ENCODE results near the gene TMEM238L.

The TMEM238L gene

DNA sequence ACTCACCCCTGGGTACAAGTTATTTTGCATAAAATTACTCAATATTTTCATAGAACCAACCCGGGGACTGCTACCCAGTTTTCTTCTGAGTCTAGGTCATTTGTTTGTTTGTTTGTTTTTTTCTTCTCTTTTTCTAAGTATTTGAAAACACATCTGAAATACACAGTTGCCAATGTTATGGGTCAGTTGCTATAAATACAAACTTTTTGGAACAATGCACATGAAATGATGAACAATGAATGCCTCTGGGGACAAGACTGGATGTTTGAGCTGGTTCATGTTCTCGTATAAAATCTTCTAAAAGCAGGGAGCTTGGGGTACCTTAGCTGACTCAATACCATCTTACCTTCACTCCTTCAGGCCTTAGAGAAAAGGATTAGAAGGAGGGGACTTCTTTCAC is 30.5 kb downstream of the TMEM238L start:
- DNase-seq (ENCODE audit: low spot score): no peak

DNA sequence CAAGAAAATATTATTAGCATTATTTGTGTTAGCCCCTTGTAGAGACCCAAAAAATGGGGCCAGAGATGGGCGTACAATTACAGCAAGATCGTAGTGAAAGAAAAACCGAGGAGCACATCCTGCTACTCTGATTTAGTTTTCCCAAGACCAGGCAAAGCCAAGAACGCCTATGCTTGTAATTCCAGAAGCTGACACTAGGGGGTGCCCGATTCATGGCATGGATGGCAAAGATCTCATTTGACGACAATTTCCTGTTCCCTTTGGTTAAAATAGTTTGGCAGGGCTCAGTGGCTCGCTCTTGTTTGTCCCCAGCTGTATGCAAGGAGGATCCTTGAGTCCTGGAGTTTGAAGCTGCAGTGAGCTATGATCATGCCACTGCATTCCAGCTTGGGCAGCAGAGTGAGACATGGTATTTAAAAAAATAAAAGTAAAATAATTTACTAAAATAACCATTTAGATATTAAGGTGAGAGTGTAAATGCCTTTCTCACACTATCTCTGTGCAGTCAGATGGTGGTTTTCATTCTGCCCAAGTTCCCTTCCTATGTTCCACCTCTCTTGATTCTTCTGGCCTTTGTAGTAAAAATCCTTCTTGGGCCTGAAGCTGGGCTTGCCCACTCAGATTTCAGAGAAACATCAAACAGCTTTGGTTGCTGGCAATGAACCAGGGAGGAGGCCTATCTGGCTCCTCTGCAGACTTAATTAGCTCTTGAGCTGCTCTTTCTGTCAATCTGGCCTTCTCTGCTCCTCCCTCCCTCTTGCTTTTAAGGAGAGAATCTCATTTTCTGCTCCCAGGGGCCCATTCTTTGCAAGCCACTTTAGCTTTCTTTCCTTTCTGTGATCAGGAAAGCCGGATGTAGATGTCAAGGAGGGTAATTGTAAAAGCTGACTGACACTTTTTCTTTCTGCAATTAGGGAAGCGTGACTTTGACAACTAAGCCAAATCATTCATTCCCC is 31.2 kb downstream of the TMEM238L start:
- no peak for DNase-seq (ENCODE audit: low spot score)

DNA sequence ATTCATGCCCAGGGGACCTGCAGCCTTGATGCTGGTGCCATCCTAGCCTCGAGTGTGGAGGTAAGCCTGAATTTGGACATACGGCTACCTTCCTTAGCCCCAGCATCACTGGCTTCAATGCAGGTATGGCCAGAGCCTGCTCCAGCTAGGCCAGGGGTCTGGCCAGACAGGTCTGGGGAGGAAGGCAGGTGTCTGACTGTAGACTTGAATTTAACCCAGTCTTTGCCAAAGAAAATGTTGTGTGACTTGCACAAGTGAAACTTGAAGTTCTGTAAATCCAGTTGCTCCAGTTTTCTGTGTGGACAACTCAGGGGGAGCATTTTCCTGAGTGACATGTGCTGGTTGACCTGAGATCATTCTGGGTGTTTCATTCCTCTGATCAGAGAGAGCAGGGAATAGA is 32.8 kb downstream of the TMEM238L start:
- DNase-seq (ENCODE audit: low spot score): no peak

DNA sequence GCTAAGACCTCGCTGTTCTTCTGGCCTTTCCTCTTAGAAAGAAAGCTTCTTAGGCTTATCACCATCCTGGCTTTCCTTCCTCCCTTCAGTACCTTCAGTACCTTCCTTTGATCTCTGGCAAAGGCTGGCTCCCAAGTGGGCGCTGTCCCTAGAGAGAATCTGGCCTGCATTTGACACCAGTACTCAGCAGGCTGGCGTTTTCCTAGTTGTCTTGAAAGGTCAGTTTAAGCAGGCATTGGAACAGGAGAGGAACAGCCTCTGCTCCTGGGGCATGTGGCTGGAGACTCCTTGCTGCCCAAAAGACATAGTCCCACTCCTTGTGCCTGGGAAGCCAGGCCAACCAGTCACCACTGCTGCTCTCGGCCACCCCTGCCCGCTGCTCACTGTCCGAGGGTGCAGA is 34.1 kb downstream of the TMEM238L start:
- no peak for DNase-seq (ENCODE audit: low spot score)

DNA sequence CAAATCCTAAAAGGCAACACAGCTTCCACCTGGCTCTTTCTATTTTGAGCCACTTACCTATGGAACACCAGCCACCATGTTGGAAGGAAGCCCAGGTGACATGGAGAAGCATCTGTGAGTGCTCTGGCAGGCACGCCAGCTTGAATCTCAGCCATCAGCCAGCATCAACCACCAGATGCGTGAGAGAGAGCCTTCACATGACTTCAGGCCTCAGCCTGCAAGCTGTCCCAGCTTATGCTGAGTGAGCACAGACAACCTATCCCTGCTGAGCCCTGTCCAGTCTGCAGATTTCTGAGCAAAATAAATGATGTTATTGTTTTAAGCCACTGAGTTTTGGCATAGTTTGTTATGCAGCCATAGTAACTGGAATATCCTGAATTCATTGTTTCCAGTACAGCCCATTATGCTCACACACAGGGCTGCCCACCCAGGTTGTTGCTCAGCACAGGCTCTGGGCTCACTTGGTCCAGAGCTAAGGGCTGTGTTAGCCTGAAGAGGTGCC is 35.1 kb downstream of the TMEM238L start:
- DNase-seq (ENCODE audit: low spot score): no peak

DNA sequence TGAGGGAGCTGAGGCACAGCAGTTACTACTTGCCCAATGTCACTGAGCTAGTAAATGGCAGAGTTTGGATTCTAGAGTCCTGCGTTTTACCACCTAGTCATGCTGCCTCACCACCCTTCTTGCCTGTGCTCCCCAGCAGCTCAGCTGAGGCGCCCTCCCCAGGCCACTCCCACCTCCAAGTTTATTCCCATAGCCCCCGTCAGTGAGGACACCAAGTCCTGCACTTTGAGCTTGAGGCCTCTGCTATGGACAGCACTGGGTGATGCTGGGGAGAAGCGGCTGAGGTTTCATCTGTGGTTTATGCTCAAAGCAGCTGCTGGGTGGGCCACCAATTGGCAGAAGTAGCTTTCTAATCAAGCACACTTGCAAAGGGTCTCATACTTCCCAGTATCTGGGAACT is 36.7 kb downstream of the TMEM238L start:
- DNase-seq (ENCODE audit: low spot score): no peak

DNA sequence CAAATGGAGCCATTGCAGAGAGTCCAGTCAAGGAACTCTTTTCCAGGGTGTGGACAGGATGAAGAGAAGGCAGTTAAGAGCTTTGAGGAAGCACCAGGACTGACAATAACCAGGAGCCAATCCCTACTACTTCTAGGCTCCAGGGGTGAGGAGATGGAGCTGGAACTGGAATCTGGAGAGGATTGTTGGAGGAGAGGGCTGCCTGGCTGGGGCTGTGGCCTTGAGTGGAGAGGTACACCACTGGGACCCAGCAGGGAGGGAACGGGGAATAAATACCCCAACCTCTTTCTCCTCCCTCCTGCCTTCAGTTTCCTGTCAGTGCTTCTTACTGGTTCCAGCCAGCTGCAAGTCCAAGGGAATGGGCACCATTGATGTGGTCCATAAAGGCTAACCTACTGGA is 41.9 kb downstream of the TMEM238L start:
- no peak for DNase-seq (ENCODE audit: low spot score)

DNA sequence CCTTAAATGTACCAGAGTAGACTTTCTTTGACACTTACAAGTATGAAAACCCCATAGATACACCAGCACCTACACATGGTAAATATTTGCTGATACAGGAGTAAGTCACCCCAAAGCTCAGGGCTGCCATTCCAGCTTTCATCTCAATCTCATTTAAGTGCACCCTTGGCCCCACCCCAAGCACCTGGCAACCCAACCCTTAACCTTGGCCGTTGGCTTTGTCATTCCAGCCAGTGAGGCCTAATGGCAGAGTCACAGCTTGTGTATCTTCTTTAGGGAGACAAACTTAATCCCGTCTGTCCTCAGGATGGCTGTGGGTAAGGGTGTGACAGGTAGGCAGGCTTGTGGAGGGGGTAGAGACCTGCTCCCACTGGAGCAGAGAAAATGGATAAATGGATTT is 42.6 kb downstream of the TMEM238L start:
- no peak for DNase-seq (ENCODE audit: low spot score)

DNA sequence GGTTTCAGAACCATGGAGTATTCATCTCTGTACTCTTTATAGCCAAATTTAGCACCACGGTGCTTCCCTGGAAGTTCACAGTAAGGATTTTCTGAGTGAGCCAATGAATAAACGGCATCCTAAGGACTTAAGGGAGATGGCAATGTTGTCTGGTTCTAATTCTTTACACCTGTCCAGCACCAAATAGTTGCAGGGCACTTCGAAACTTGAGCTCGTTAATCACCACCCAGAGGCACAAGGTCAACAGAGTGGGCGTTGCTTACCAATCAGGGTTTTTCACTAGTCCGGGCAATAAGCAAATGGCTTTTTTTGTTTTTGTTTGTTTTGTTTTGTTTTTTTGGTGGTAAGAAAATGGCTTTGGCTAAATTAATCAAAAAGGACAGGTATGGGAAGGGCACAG is 45.8 kb downstream of the TMEM238L start:
- no peak for DNase-seq (ENCODE audit: low spot score)

DNA sequence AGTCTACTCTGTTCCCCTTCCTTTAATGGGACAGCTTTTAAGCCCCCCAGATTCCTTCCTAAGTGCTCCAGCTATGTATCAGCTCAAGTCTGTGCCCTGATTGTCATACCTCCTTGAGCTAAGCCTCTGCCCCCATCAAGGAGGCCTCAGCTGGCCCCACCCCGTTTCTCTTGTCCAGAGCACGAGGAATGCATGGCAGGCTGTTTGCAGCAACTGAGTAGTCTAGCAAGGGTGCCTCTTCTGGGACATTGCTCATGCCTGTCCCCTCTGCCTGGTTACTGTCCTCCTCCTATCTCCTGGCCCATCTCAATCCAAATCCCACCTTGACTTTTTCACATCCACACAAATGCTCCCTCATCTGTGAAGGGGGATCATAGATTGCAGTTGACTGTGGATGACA is 46.3 kb downstream of the TMEM238L start:
- DNase-seq (ENCODE audit: low spot score): no peak

DNA sequence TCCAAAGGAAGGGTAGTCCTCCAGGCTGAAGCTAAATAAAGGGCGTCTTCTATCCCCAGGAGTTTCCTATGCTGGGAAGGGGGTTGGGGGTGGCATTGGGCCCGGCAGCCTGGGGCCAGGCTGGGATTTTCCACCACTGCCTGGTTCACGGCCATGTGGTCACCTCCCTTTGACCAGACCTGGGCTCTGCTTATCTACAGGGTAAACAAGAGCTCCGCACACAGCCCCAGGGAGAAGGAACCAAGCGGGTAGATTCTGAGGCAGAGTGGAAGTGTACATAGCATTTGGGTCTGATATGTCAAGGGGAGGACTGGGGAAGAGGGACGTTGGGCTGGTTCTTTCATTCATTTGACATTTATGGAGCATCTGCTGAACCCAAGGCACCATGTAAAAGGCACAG is 46.8 kb downstream of the TMEM238L start:
- DNase-seq (ENCODE audit: low spot score): no peak

DNA sequence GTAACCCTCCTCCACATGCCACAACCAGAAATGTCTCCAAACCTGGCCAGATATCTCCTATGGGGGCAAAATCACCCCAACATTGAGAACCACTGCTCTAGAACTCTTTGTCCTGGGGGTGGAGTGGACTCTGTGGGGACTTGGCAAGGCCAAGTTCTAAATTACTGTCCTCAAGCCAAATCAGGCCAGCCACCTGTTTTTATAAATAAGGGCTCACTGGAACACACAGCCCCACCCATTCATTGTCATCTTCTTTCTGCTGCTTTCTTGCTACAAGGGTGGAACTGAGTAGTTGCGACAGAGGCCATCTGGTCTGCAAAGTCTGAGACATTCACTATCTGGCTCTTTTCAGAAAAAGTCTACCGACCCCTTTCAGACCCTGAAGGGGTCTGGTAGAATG is 47.3 kb downstream of the TMEM238L start:
- DNase-seq (ENCODE audit: low spot score): no peak

DNA sequence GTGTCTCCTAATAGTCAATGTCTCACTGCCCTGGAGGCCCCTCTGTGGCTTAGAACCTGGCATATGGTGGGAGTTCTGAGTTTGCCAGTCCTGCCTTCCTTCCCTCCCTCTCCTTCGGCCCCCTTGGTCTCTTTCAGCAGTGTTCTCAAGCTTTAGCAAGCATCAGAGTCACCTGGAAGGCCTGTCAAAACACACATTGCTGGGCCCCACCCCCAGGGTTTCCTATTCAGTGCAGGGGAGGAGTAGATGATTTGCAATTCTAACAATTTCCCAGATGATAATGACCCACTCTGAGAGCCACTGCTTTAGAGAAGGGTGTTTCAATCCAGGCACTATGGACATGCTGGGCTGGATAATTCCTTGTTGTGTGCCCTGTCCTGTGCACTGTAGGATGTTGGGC is 47.7 kb downstream of the TMEM238L start:
- DNase-seq (ENCODE audit: low spot score): no peak

DNA sequence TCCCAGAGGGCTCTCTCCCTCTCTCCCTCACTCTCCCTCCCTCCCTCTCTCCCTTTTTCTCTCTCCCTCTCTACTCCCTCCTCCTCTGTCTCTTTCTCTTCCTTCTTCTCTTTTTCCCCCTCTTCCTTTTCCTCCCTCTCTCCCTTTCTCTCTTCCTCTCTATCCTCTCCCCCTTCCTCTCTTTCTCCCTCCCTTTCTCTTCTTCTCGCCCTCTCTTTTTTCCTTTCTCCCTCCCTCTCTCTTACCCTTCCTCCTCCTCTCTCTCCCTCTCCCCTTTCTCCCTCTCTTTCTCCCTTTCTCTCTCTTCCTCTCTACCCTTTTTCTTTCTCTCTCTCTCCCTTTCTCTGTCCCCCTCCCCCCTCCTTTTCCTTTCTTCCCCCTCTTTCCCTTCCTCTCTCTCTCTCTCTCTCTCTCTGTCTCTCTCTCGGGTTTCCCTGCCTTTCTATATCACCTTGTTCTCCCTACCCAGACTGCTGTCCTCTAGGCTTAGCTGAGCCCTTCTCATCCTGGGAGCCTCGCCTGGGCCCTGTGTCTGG is 48.2 kb downstream of the TMEM238L start:
- DNase-seq (ENCODE audit: low spot score): no peak

DNA sequence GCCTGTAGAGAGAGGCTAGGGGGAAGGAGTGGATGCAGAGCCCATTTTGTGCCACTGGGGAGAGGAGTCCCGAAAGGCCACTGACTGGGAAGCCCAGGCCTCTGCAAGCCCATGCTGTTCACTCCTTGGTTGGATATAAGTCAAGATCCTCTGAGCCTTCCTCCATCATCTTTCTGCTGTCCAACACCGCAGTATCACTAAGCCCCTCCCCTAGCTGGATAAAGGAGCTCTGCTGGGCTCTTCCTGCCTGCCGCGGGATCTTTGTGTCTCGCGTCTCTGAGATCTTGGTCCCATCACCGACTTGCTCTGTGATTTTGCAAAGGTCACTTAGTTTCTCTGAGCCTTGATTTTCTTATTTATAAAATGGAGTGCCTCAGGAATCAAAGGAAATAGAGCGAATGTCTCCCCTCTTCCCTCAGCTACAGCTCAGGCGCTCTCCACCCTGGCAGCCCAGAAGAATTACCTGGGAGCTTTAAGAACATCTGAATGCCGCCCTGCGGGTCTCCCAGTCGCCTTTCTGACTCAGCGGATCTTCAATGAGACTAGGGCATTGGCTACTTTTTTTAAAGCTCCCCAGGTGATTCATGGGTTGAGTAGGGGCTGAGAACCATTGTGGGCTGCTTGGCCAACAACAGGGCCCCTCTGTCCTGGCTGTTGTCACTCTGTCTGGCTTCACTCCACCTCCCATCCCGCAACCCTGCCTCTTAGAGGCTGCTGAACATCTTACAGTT is 48.9 kb downstream of the TMEM238L start:
- no peak for DNase-seq (ENCODE audit: low spot score)

DNA sequence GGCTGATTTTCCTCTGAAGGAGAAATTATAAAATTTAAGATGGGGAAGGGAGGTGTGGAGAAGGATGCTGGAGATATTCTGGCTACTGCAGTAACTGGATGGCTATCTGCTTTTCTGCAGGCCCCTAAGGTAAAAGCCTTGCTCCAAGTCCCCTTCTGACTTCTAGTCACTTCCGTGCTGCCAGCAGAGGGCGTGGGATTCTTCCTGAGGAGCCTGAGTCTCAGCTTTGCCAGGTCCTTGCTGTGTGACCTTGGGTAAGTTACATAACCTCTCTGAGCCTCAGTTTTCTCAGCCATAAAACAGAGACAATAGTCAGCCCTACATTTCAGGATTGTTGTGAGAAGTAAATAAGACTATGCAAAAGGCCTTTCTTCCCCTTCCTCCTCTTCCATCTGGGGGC is 49.8 kb downstream of the TMEM238L start:
- peak; percentile 36 for DNase-seq (ENCODE audit: low spot score)

DNA sequence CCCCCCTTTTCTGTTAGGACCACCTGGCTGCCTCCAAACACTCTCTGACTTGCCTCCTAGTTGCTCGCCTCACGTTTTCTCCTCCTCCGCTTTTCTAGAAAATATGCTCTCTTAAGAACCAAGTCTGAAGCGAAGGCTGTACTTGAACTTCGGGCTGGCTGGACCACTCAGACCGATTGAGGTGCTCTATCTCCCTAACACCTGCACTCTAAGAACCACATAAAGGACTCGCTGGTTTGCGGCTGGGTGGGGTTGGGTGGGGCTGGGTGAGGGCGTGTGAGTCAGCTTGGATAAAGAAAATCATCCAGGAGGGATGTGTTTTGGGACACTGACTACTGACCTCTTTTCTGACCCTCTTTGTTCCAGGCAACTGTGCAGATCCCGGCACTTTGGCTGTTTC is 51.2 kb downstream of the TMEM238L start:
- DNase-seq (ENCODE audit: low spot score): no peak

DNA sequence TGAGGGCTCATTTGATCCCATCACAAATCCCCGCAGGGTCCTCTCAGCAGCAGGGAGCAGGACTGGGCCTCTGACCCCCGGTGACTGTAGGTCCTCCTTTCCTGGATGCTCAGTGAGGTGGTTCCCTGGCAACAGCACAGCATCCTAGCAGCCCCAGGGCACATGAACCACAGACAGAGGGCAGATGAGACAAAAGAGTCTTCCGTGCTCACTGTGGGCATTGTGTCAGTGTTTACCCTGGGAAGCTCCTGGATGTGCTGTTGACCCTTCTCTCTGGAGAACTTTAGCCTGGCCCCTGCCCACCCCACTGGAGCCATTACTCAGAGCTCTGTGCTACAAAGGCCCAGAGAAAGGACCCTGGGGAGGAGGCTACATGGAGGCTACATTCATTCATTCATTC is 52.3 kb downstream of the TMEM238L start:
- no peak for DNase-seq (ENCODE audit: low spot score)

DNA sequence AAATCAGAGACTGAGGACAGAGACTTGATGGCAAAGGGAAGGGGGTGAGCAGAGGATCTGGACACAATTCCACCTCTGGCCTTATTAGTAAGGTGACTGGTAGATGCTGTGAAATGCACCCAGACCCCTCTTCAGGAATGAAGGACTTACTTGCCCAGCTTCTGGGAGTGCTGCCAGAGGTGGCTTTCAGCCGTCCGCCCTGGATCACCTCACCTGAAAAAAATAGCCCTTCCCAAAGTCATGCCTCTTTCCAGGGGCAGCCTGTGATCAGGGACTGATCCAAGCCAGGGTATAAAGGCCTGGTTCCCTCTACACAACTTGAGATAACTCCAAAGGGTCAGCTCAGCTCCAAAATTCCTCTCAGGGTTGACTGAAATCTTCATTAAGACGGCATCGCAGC is 53.7 kb downstream of the TMEM238L start:
- DNase-seq (ENCODE audit: low spot score): no peak

DNA sequence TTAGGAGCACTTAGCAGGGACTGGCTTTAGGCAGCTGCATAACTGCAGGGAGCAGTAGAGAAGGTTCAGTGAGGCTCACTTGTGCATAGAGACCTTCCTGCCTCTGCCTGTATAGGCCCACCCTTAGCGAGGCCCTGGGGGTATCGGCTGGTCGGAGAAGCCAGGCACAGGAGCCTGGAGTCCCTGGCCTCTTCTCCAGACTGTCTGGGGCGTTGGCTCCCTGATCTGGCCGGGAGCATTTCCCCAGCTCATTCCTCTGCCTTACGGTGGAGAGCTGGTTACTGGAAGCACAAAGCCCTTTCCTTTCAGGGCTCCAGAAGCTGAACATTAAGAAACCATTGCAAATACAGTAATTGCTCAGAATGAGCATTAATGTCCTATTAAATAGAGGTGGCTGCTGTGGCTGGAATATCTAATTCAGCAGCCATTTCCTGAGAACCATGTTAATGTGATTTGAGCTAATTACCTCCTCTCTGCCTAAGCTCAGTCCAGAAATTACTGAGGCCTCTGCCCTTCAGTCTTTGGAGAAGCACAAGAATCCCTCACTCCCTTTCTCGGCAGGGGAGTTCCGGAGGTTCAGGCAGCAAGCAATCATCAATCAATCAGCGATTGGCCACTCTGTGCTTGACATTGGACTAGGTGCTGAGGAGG is 55.2 kb downstream of the TMEM238L start:
- no peak for DNase-seq (ENCODE audit: low spot score)

DNA sequence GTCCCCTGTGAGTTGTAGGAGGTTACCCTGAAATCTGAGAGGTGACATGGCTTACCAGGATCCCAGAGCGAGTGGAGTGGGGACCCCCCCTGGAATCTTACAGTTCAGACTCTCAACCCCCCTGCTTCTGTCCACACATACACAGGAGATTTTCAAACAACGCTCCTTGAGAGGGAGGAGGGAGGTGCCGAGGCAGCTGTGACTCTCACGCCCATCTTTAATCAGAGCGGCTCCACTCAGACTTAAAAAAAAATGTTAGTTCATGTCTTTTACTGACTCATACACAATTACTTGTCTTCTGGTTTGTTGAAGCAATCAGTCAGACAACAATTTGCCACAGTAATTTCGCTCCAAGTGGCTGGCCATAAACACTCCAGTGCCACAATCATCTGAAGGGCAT is 58.7 kb downstream of the TMEM238L start:
- no peak for DNase-seq (ENCODE audit: low spot score)
